Activated T-cell treated with anti-CD3 and anti-CD28 coated beads, Interleukin-2, amount 50 U/mL, for 4 hours (primary cell): Measurements from ENCODE around the gene LY9. TPM values are rescaled to one million over a fixed set of nuclear protein-coding genes. Genes with fewer than 3 reads are reported as not detected.

Experiments
- ATAC-seq, 2 donors: fragments of 200-7000 bp; cut with Tn5 transposase; one replicate each; pipeline ENCODE4 v1.10.0; 2021
- DNase-seq: peaks from one replicate; pipeline ENCODE4 v3.0.0-alpha.2; 2020
- H3K27me3 Mint-ChIP-seq: one replicate; pipeline ENCODE4 v1.8.0; 2021; ENCODE audit warnings: low read depth, mixed read lengths
- H3K36me3 Mint-ChIP-seq: one replicate; pipeline ENCODE4 v1.8.0; 2022; ENCODE audit warnings: mixed read lengths; ENCODE audit not compliant: insufficient read depth
- H3K4me1 Mint-ChIP-seq: one replicate; pipeline ENCODE4 v1.8.0; 2021; ENCODE audit warnings: low read depth, mixed read lengths
- H3K4me3 Mint-ChIP-seq: one replicate; pipeline ENCODE4 v1.8.0; 2021; ENCODE audit warnings: mild to moderate bottlenecking, moderate library complexity, mixed read lengths
- H3K9me3 Mint-ChIP-seq: one replicate; pipeline ENCODE4 v1.8.0; 2021; ENCODE audit warnings: mixed read lengths
- total RNA-seq, 3 donors: library from RNA; stranded (reverse); gene quantifications; one replicate each; pipeline ENCODE4 v1.2.1, GENCODE V29; 2021

LY9 gene
- total RNA-seq, 3 donors from 2014 or later = 8.9 to 21.4 (median 16.5) TPM

- no peak overlapping the region for H3K4me3 Mint-ChIP-seq
- H3K9me3 Mint-ChIP-seq = no peaks in the 10 kb centered on the region
- ATAC-seq (no peak), DNase-seq (no peak)
- no peaks in the 10 kb centered on the region for H3K36me3 Mint-ChIP-seq
- H3K27me3 Mint-ChIP-seq = no peaks in the 10 kb centered on the region
- peaks cover 19% of the 10 kb centered on the region for H3K4me1 Mint-ChIP-seq
These were observed 34.9 kb upstream of the LY9 start for GRCh38 chr1:160761046-160761445.

- H3K36me3 Mint-ChIP-seq = peaks cover 2% of the 10 kb centered on the region
- peaks cover 17% of the 10 kb centered on the region for H3K4me1 Mint-ChIP-seq
- DNase-seq (no peak), ATAC-seq (no peak)
- no peak overlapping the region for H3K4me3 Mint-ChIP-seq
- H3K27me3 Mint-ChIP-seq = no peaks in the 10 kb centered on the region
- no peaks in the 10 kb centered on the region for H3K9me3 Mint-ChIP-seq
These were observed 34.1 kb upstream of the LY9 start for GRCh38 chr1:160761886-160762285.

GRCh38 chr1:160763993-160764392 is 32.0 kb upstream of the LY9 start:
- H3K27me3 Mint-ChIP-seq = no peaks in the 10 kb centered on the region
- H3K4me3 Mint-ChIP-seq = no peak overlapping the region
- peaks cover 24% of the 10 kb centered on the region for H3K4me1 Mint-ChIP-seq
- H3K36me3 Mint-ChIP-seq = peaks cover 2% of the 10 kb centered on the region
- no peak for ATAC-seq
- H3K9me3 Mint-ChIP-seq = no peaks in the 10 kb centered on the region
- DNase-seq = no peak

GRCh38 chr1:160767395-160768294 is 28.3 kb upstream of the LY9 start:
- peak; percentile 20 for DNase-seq
- Mint-ChIP-seq H3K4me1 (peaks cover 34% of the 10 kb centered on the region), H3K27me3 (no peaks in the 10 kb centered on the region), H3K4me3 (peak overlapping the region; percentile 77), H3K9me3 (no peaks in the 10 kb centered on the region), H3K36me3 (peaks cover 2% of the 10 kb centered on the region)
- peak; percentile 65 to 81 for ATAC-seq

GRCh38 chr1:160768295-160768657 is 27.7 kb upstream of the LY9 start:
- Mint-ChIP-seq H3K4me3 (peak overlapping the region; percentile 77), H3K27me3 (no peaks in the 10 kb centered on the region), H3K36me3 (peaks cover 2% of the 10 kb centered on the region), H3K9me3 (no peaks in the 10 kb centered on the region), H3K4me1 (peaks cover 38% of the 10 kb centered on the region)
- peak; percentile 77 to 78 for ATAC-seq
- peak; percentile 80 for DNase-seq

GRCh38 chr1:160772331-160772730 is 23.6 kb upstream of the LY9 start:
- Mint-ChIP-seq H3K4me3 (no peak overlapping the region), H3K27me3 (no peaks in the 10 kb centered on the region), H3K9me3 (no peaks in the 10 kb centered on the region), H3K36me3 (no peaks in the 10 kb centered on the region), H3K4me1 (peaks cover 37% of the 10 kb centered on the region)
- ATAC-seq = no peak
- DNase-seq = no peak

- H3K4me1 Mint-ChIP-seq = peaks cover 32% of the 10 kb centered on the region
- no peaks in the 10 kb centered on the region for H3K27me3 Mint-ChIP-seq
- no peak overlapping the region for H3K4me3 Mint-ChIP-seq
- ATAC-seq = no peak
- DNase-seq = no peak
- no peaks in the 10 kb centered on the region for H3K9me3 Mint-ChIP-seq
- H3K36me3 Mint-ChIP-seq = no peaks in the 10 kb centered on the region
These were observed 22.9 kb upstream of the LY9 start for GRCh38 chr1:160773093-160773492.

GRCh38 chr1:160774886-160775719 is 20.9 kb upstream of the LY9 start:
- peak; percentile 54 to 58 for ATAC-seq
- Mint-ChIP-seq H3K4me1 (peaks cover 30% of the 10 kb centered on the region), H3K9me3 (no peaks in the 10 kb centered on the region), H3K27me3 (no peaks in the 10 kb centered on the region), H3K4me3 (no peak overlapping the region), H3K36me3 (no peaks in the 10 kb centered on the region)
- DNase-seq = no peak

GRCh38 chr1:160776178-160776577 is 19.8 kb upstream of the LY9 start:
- peaks cover 30% of the 10 kb centered on the region for H3K4me1 Mint-ChIP-seq
- no peaks in the 10 kb centered on the region for H3K27me3 Mint-ChIP-seq
- DNase-seq (no peak), ATAC-seq (peak in 1 of 2 donors; percentile 4)
- no peak overlapping the region for H3K4me3 Mint-ChIP-seq
- H3K9me3 Mint-ChIP-seq = no peaks in the 10 kb centered on the region
- no peaks in the 10 kb centered on the region for H3K36me3 Mint-ChIP-seq

GRCh38 chr1:160777486-160778089 is 18.4 kb upstream of the LY9 start:
- DNase-seq (peak; percentile 41), ATAC-seq (peak; percentile 35 to 59)
- H3K4me3 Mint-ChIP-seq = no peak overlapping the region
- no peaks in the 10 kb centered on the region for H3K27me3 Mint-ChIP-seq
- H3K4me1 Mint-ChIP-seq = peaks cover 33% of the 10 kb centered on the region
- H3K9me3 Mint-ChIP-seq = no peaks in the 10 kb centered on the region
- no peaks in the 10 kb centered on the region for H3K36me3 Mint-ChIP-seq

- H3K27me3 Mint-ChIP-seq = no peaks in the 10 kb centered on the region
- DNase-seq = no peak
- H3K36me3 Mint-ChIP-seq = no peaks in the 10 kb centered on the region
- H3K4me3 Mint-ChIP-seq = no peak overlapping the region
- H3K9me3 Mint-ChIP-seq = no peaks in the 10 kb centered on the region
- H3K4me1 Mint-ChIP-seq = peaks cover 30% of the 10 kb centered on the region
- no peak for ATAC-seq
These were observed 17.0 kb upstream of the LY9 start for GRCh38 chr1:160778976-160779375.

- no peak overlapping the region for H3K4me3 Mint-ChIP-seq
- no peaks in the 10 kb centered on the region for H3K36me3 Mint-ChIP-seq
- H3K9me3 Mint-ChIP-seq = no peaks in the 10 kb centered on the region
- no peaks in the 10 kb centered on the region for H3K27me3 Mint-ChIP-seq
- ATAC-seq (peak; percentile 39 to 42), DNase-seq (peak; percentile 39)
- H3K4me1 Mint-ChIP-seq = peaks cover 27% of the 10 kb centered on the region
These were observed 16.2 kb upstream of the LY9 start for GRCh38 chr1:160779626-160780397.

- H3K9me3 Mint-ChIP-seq = no peaks in the 10 kb centered on the region
- no peaks in the 10 kb centered on the region for H3K27me3 Mint-ChIP-seq
- ATAC-seq = no peak
- H3K4me1 Mint-ChIP-seq = peaks cover 22% of the 10 kb centered on the region
- no peak overlapping the region for H3K4me3 Mint-ChIP-seq
- no peaks in the 10 kb centered on the region for H3K36me3 Mint-ChIP-seq
- DNase-seq = no peak
These were observed 15.6 kb upstream of the LY9 start for GRCh38 chr1:160780398-160780755.
